Adipocyte (in vitro differentiated cells): ENCODE measurements around the gene ABHD16A.

ENCODE experiments used
- DNase-seq: peaks from one replicate; pipeline ENCODE4 v3.0.0-alpha.2; 2015; ENCODE audit warnings: low read depth
- H3K27me3 ChIP-seq: replicated peaks from 2 replicates; pipeline ENCODE4 v1.7.0; 2013; ENCODE audit warnings: mild to moderate bottlenecking, low read length, moderate library complexity; ENCODE audit not compliant: control insufficient read depth, insufficient read depth
- H3K36me3 ChIP-seq: 2 replicates; pipeline ENCODE4 v1.7.0; 2013; ENCODE audit warnings: low read length, mild to moderate bottlenecking, moderate library complexity; ENCODE audit not compliant: control insufficient read depth, insufficient read depth, severe bottlenecking
- H3K4me1 ChIP-seq: 2 replicates; pipeline ENCODE4 v1.7.0; 2013; ENCODE audit warnings: mild to moderate bottlenecking, low read length, moderate library complexity; ENCODE audit not compliant: control insufficient read depth, insufficient read depth
- H3K4me3 ChIP-seq: 2 replicates; pipeline ENCODE4 v1.7.0; 2013; ENCODE audit warnings: mild to moderate bottlenecking, low read length, moderate library complexity
- H3K9ac ChIP-seq: 2 replicates; pipeline ENCODE4 v1.7.0; 2013; ENCODE audit warnings: mild to moderate bottlenecking, low read length, moderate library complexity
- H3K9me3 ChIP-seq: 2 replicates; pipeline ENCODE4 v1.7.0; 2013; ENCODE audit warnings: mild to moderate bottlenecking, low read length, moderate library complexity; ENCODE audit not compliant: control insufficient read depth

The ABHD16A gene

DNA sequence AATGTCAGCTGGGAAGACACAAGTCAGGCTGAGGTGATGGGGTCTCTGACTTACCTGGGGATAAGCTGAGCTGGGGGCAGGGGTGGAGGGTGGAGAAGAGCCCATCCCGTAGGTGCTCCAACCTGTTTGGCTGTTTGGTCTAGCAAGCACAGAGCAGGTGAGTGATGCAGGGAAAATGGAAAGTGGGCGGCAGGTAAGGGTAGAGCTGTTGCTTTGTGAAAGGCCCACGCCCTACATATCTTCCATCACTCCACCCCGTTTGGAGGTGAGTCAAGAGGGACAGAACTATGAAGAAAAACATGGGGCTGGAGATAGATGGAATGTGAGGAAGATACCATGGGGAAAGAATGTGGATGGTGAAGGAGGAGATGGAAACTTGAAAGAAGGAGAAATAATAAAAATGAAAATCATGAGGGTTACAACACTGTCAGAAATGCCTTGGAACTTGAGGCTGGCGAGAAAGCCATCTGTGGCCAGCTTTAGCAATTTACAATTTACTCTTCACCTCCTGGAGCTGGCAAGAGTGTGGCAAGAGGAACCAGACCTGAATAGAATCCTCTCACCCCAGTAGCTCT, 17.2 kb upstream of the ABHD16A start:
- no peak for DNase-seq
- Histone ChIP-seq H3K4me3 (no peak overlapping the region), H3K9me3 (no peaks in the 10 kb centered on the region), H3K4me1 (no peaks in the 10 kb centered on the region), H3K9ac (no peak overlapping the region), H3K36me3 (no peaks in the 10 kb centered on the region), H3K27me3 (peaks cover 2% of the 10 kb centered on the region)

DNA sequence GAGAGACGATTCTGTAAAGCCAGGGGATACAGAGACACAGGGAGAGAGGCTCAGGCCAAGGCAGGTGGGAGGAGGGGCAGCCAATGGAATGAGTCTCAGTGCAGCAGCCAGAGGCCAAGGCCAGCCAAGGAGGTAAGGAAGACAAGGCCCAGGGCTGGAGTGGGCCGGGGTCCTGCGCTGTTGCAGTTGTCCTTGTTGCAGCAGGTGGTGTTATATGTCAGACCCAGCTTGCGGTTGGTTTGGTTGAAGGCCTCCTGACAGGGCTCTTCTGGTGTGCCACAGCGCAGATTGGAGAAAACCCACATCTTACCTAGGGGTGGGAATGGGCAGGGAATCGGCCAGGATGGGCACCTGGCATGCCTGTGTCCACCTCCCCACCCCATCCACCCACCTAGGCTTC, 15.9 kb upstream of the ABHD16A start:
- H3K4me1 ChIP-seq = no peaks in the 10 kb centered on the region
- no peaks in the 10 kb centered on the region for H3K9me3 ChIP-seq
- H3K4me3 ChIP-seq = no peak overlapping the region
- H3K36me3 ChIP-seq = no peaks in the 10 kb centered on the region
- peaks cover 6% of the 10 kb centered on the region for H3K27me3 ChIP-seq
- H3K9ac ChIP-seq = no peak overlapping the region
- DNase-seq = no peak

- Histone ChIP-seq H3K9me3 (no peaks in the 10 kb centered on the region), H3K4me1 (no peaks in the 10 kb centered on the region), H3K4me3 (no peak overlapping the region), H3K27me3 (peaks cover 10% of the 10 kb centered on the region), H3K9ac (no peak overlapping the region), H3K36me3 (no peaks in the 10 kb centered on the region)
- no peak for DNase-seq
These were observed 15.1 kb upstream of the ABHD16A start for GRCh38 chr6:31718265-31718664.

GRCh38 chr6:31717499-31718222, 14.5 kb upstream of the ABHD16A start:
- H3K27me3 ChIP-seq = peaks cover 10% of the 10 kb centered on the region
- no peak for DNase-seq
- no peaks in the 10 kb centered on the region for H3K4me1 ChIP-seq
- no peak overlapping the region for H3K4me3 ChIP-seq
- H3K9ac ChIP-seq = no peak overlapping the region
- H3K36me3 ChIP-seq = no peaks in the 10 kb centered on the region
- H3K9me3 ChIP-seq = no peaks in the 10 kb centered on the region

- Histone ChIP-seq H3K4me3 (no peak within 1 kb of the TSS), H3K36me3 (no peaks in the 10 kb centered on the region), H3K9me3 (no peaks in the 10 kb centered on the region), H3K9ac (no peak within 1 kb of the TSS), H3K4me1 (no peaks in the 10 kb centered on the region), H3K27me3 (peaks cover 27% of the 10 kb centered on the region)
- DNase-seq = no peak
These were observed 12.2 kb upstream of the ABHD16A start, which contains the start of gene LY6G6D for GRCh38 chr6:31715022-31715958. Gene LY6G6D, plus strand, starts transcription at chr6:31715348. Its CDS starts 8 bp downstream, at chr6:31715356.

DNA sequence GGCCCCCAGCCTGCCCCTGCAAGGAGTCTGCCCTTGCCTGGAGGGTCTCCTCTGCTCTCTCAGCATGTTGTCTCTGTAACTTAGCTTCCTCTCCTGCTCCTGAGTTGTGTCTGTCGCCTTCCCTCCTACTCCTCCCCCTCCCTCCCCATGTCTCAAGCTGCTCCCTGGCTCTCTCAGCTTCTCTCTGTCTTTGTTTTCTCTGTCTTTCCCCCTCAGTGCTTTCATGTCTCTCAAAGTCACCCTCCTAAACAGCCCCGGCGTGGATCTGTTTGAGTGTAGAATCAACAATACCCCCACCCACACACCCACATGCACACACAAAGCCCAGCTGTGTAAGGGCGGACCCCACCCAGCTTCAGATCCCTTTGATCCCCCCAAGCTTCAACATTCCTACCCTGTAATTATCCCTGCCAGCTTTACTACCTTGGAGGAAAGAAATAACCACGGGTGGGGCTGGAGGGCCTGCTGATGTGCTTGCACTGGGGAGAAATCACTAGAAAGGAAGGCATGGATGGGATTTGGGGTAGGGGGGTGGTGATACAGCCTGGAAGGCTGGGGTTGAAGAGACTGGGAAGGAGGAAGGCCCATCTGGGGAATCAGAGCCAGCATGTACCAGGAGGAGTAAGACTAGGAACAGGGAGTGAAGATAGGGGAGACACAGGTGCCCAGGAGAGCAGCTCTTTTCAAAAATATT, 11.0 kb upstream of the ABHD16A start:
- H3K4me3 ChIP-seq = no peak overlapping the region
- no peaks in the 10 kb centered on the region for H3K9me3 ChIP-seq
- H3K36me3 ChIP-seq = no peaks in the 10 kb centered on the region
- H3K27me3 ChIP-seq = peaks cover 26% of the 10 kb centered on the region
- no peak for DNase-seq
- no peak overlapping the region for H3K9ac ChIP-seq
- no peaks in the 10 kb centered on the region for H3K4me1 ChIP-seq

- Histone ChIP-seq H3K9ac (no peak overlapping the region), H3K4me3 (no peak overlapping the region), H3K4me1 (no peaks in the 10 kb centered on the region), H3K36me3 (no peaks in the 10 kb centered on the region), H3K9me3 (no peaks in the 10 kb centered on the region), H3K27me3 (peaks cover 26% of the 10 kb centered on the region)
- DNase-seq = no peak
These were observed 10.3 kb upstream of the ABHD16A start for GRCh38 chr6:31713465-31713864.

GRCh38 chr6:31712296-31712695, 9.2 kb upstream of the ABHD16A start:
- no peak overlapping the region for H3K9ac ChIP-seq
- no peaks in the 10 kb centered on the region for H3K9me3 ChIP-seq
- H3K36me3 ChIP-seq = no peaks in the 10 kb centered on the region
- no peaks in the 10 kb centered on the region for H3K4me1 ChIP-seq
- H3K4me3 ChIP-seq = no peak overlapping the region
- no peak for DNase-seq
- H3K27me3 ChIP-seq = peaks cover 26% of the 10 kb centered on the region

GRCh38 chr6:31711233-31711632, 8.1 kb upstream of the ABHD16A start:
- Histone ChIP-seq H3K9ac (no peak overlapping the region), H3K4me1 (no peaks in the 10 kb centered on the region), H3K36me3 (no peaks in the 10 kb centered on the region), H3K27me3 (peaks cover 26% of the 10 kb centered on the region), H3K4me3 (no peak overlapping the region), H3K9me3 (no peaks in the 10 kb centered on the region)
- no peak for DNase-seq

DNA sequence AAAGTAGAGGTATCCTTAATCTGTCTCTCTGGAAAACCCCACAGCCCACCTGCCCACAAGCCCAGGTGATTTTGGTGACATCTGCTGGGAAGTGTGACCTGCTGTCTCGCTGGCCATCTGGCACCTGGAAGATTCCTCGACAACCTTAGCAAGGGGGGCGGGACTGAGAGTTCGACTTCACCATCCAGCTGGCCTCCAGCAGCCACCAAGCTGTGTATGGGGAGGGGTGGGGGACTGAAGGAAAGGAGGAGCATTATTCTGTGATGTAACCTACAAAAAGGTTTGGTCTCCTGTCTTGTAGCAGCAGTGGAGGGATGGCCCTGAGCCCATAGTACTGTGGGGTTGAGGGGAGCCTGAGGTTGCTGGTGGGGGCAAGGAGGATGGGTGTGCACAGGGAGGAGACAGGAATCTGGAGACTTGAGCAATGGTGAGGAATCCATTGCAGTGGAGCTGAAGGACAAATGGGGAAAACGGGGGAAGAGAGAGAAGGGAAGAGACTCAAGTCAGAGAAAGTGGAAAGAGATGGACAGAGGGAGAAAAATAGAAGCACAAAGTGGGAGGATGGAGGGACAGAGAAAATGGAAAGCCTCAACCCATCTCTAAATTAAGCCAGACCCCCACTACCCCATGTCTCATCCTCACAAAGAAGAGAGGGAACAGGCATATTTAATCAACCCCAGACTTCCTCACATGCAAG, 7.5 kb upstream of the ABHD16A start:
- no peaks in the 10 kb centered on the region for H3K4me1 ChIP-seq
- peaks cover 26% of the 10 kb centered on the region for H3K27me3 ChIP-seq
- H3K9me3 ChIP-seq = no peaks in the 10 kb centered on the region
- DNase-seq = no peak
- H3K9ac ChIP-seq = no peak overlapping the region
- H3K36me3 ChIP-seq = no peaks in the 10 kb centered on the region
- H3K4me3 ChIP-seq = no peak overlapping the region
